ENCODE data around the gene SLCO3A1.

SLCO3A1 gene

GRCh38 chr15:92166029-92166428 is 312.5 kb downstream of the SLCO3A1 start:
- Histone ChIP-seq H3K4me1 (ENCODE audit: control insufficient read depth in 5 of 5, insufficient read depth in 5 of 5, low read length in 5 of 5) (no peaks in the 10 kb centered on the region), H3K4me3 (ENCODE audit: low read depth in 1 of 5, low read length in 5 of 5) (no peak overlapping the region), H3K36me3 (ENCODE audit: control insufficient read depth in 5 of 5, insufficient read depth in 5 of 5, low read length in 5 of 5) (peaks cover 0 to 28% (median 11%) of the 10 kb centered on the region in 5 donors), H3K9me3 (ENCODE audit: control insufficient read depth in 5 of 5, low read length in 5 of 5) (no peaks in the 10 kb centered on the region), H3K27ac (ENCODE audit: low read depth, low read length) (no peak overlapping the region), H3K9ac (ENCODE audit: low read length in 5 of 5) (no peak overlapping the region), H3K27me3 (ENCODE audit: control insufficient read depth in 5 of 5, insufficient read depth in 4 of 5, low read length in 5 of 5) (no peaks in the 10 kb centered on the region)

GRCh38 chr15:92166751-92167405 is 313.4 kb downstream of the SLCO3A1 start:
- Histone ChIP-seq H3K4me1 (ENCODE audit: control insufficient read depth in 5 of 5, insufficient read depth in 5 of 5, low read length in 5 of 5) (no peaks in the 10 kb centered on the region), H3K27ac (ENCODE audit: low read depth, low read length) (no peak overlapping the region)

GRCh38 chr15:92167451-92167850 is 313.9 kb downstream of the SLCO3A1 start:
- peaks cover 0 to 17% (median 10%) of the 10 kb centered on the region in 5 donors for H3K36me3 ChIP-seq (ENCODE audit: control insufficient read depth in 5 of 5, insufficient read depth in 5 of 5, low read length in 5 of 5)
- peaks cover 0 to 10% (median 4%) of the 10 kb centered on the region in 5 donors for H3K9me3 ChIP-seq (ENCODE audit: control insufficient read depth in 5 of 5, low read length in 5 of 5)
- H3K27ac ChIP-seq (ENCODE audit: low read depth, low read length), result no peak overlapping the region
- no peak overlapping the region for H3K9ac ChIP-seq (ENCODE audit: low read length in 5 of 5)
- no peak overlapping the region for H3K4me3 ChIP-seq (ENCODE audit: low read depth in 1 of 5, low read length in 5 of 5)
- no peaks in the 10 kb centered on the region for H3K27me3 ChIP-seq (ENCODE audit: control insufficient read depth in 5 of 5, insufficient read depth in 4 of 5, low read length in 5 of 5)
- no peaks in the 10 kb centered on the region for H3K4me1 ChIP-seq (ENCODE audit: control insufficient read depth in 5 of 5, insufficient read depth in 5 of 5, low read length in 5 of 5)

More at GRCh38 chr15:92166751-92167405, 313.4 kb downstream of the SLCO3A1 start:
- peaks cover 0 to 20% (median 11%) of the 10 kb centered on the region in 5 donors for H3K36me3 ChIP-seq (ENCODE audit: control insufficient read depth in 5 of 5, insufficient read depth in 5 of 5, low read length in 5 of 5)
- H3K9me3 ChIP-seq (ENCODE audit: control insufficient read depth in 5 of 5, low read length in 5 of 5), result peaks cover 0 to 6% (median 3%) of the 10 kb centered on the region in 5 donors
- H3K4me3 ChIP-seq (ENCODE audit: low read depth in 1 of 5, low read length in 5 of 5), result no peak overlapping the region
- H3K9ac ChIP-seq (ENCODE audit: low read length in 5 of 5), result no peak overlapping the region
- H3K27me3 ChIP-seq (ENCODE audit: control insufficient read depth in 5 of 5, insufficient read depth in 4 of 5, low read length in 5 of 5), result no peaks in the 10 kb centered on the region

- no peak overlapping the region for H3K4me3 ChIP-seq (ENCODE audit: low read depth in 1 of 5, low read length in 5 of 5)
- H3K27me3 ChIP-seq (ENCODE audit: control insufficient read depth in 5 of 5, insufficient read depth in 4 of 5, low read length in 5 of 5), result peaks cover 0 to 5% (median 0%) of the 10 kb centered on the region in 5 donors
- H3K9ac ChIP-seq (ENCODE audit: low read length in 5 of 5), result no peak overlapping the region
- H3K4me1 ChIP-seq (ENCODE audit: control insufficient read depth in 5 of 5, insufficient read depth in 5 of 5, low read length in 5 of 5), result no peaks in the 10 kb centered on the region
- peaks cover 0 to 10% (median 3%) of the 10 kb centered on the region in 5 donors for H3K36me3 ChIP-seq (ENCODE audit: control insufficient read depth in 5 of 5, insufficient read depth in 5 of 5, low read length in 5 of 5)
- peaks cover 0 to 10% (median 4%) of the 10 kb centered on the region in 5 donors for H3K9me3 ChIP-seq (ENCODE audit: control insufficient read depth in 5 of 5, low read length in 5 of 5)
- H3K27ac ChIP-seq (ENCODE audit: low read depth, low read length), result no peak overlapping the region
Observed at GRCh38 chr15:92168066-92168683, 314.7 kb downstream of the SLCO3A1 start.

GRCh38 chr15:92170897-92171296 is 317.4 kb downstream of the SLCO3A1 start:
- Histone ChIP-seq H3K4me3 (ENCODE audit: low read depth in 1 of 5, low read length in 5 of 5) (no peak overlapping the region), H3K27ac (ENCODE audit: low read depth, low read length) (no peak overlapping the region)

GRCh38 chr15:92178911-92179310 is 325.4 kb downstream of the SLCO3A1 start:
- Histone ChIP-seq H3K36me3 (ENCODE audit: control insufficient read depth in 5 of 5, insufficient read depth in 5 of 5, low read length in 5 of 5) (no peaks in the 10 kb centered on the region), H3K9me3 (ENCODE audit: control insufficient read depth in 5 of 5, low read length in 5 of 5) (no peaks in the 10 kb centered on the region), H3K4me1 (ENCODE audit: control insufficient read depth in 5 of 5, insufficient read depth in 5 of 5, low read length in 5 of 5) (no peaks in the 10 kb centered on the region), H3K27ac (ENCODE audit: low read depth, low read length) (no peak overlapping the region), H3K9ac (ENCODE audit: low read length in 5 of 5) (no peak overlapping the region), H3K27me3 (ENCODE audit: control insufficient read depth in 5 of 5, insufficient read depth in 4 of 5, low read length in 5 of 5) (peaks cover 0 to 14% (median 5%) of the 10 kb centered on the region in 5 donors), H3K4me3 (ENCODE audit: low read depth in 1 of 5, low read length in 5 of 5) (no peak overlapping the region)

More at GRCh38 chr15:92170897-92171296, 317.4 kb downstream of the SLCO3A1 start:
- Histone ChIP-seq H3K4me1 (ENCODE audit: control insufficient read depth in 5 of 5, insufficient read depth in 5 of 5, low read length in 5 of 5) (no peaks in the 10 kb centered on the region), H3K9me3 (ENCODE audit: control insufficient read depth in 5 of 5, low read length in 5 of 5) (peaks cover 0 to 10% (median 4%) of the 10 kb centered on the region in 5 donors), H3K9ac (ENCODE audit: low read length in 5 of 5) (no peak overlapping the region), H3K27me3 (ENCODE audit: control insufficient read depth in 5 of 5, insufficient read depth in 4 of 5, low read length in 5 of 5) (peaks cover 0 to 5% (median 0%) of the 10 kb centered on the region in 5 donors), H3K36me3 (ENCODE audit: control insufficient read depth in 5 of 5, insufficient read depth in 5 of 5, low read length in 5 of 5) (no peaks in the 10 kb centered on the region)

- no peak overlapping the region for H3K9ac ChIP-seq (ENCODE audit: low read length in 5 of 5)
- peaks cover 0 to 8% (median 0%) of the 10 kb centered on the region in 5 donors for H3K27me3 ChIP-seq (ENCODE audit: control insufficient read depth in 5 of 5, insufficient read depth in 4 of 5, low read length in 5 of 5)
- no peaks in the 10 kb centered on the region for H3K36me3 ChIP-seq (ENCODE audit: control insufficient read depth in 5 of 5, insufficient read depth in 5 of 5, low read length in 5 of 5)
- no peaks in the 10 kb centered on the region for H3K9me3 ChIP-seq (ENCODE audit: control insufficient read depth in 5 of 5, low read length in 5 of 5)
- no peak overlapping the region for H3K27ac ChIP-seq (ENCODE audit: low read depth, low read length)
- no peak overlapping the region for H3K4me3 ChIP-seq (ENCODE audit: low read depth in 1 of 5, low read length in 5 of 5)
- H3K4me1 ChIP-seq (ENCODE audit: control insufficient read depth in 5 of 5, insufficient read depth in 5 of 5, low read length in 5 of 5), result no peaks in the 10 kb centered on the region
Observed at GRCh38 chr15:92184142-92184541, 330.6 kb downstream of the SLCO3A1 start.

- H3K4me1 ChIP-seq (ENCODE audit: control insufficient read depth in 5 of 5, insufficient read depth in 5 of 5, low read length in 5 of 5), result no peaks in the 10 kb centered on the region
- no peak overlapping the region for H3K4me3 ChIP-seq (ENCODE audit: low read depth in 1 of 5, low read length in 5 of 5)
- no peaks in the 10 kb centered on the region for H3K36me3 ChIP-seq (ENCODE audit: control insufficient read depth in 5 of 5, insufficient read depth in 5 of 5, low read length in 5 of 5)
- no peak overlapping the region for H3K27ac ChIP-seq (ENCODE audit: low read depth, low read length)
- H3K9ac ChIP-seq (ENCODE audit: low read length in 5 of 5), result no peak overlapping the region
- no peaks in the 10 kb centered on the region for H3K9me3 ChIP-seq (ENCODE audit: control insufficient read depth in 5 of 5, low read length in 5 of 5)
- peaks cover 0 to 8% (median 0%) of the 10 kb centered on the region in 5 donors for H3K27me3 ChIP-seq (ENCODE audit: control insufficient read depth in 5 of 5, insufficient read depth in 4 of 5, low read length in 5 of 5)
Observed at GRCh38 chr15:92184679-92185230, 331.2 kb downstream of the SLCO3A1 start.

- no peaks in the 10 kb centered on the region for H3K4me1 ChIP-seq (ENCODE audit: control insufficient read depth in 5 of 5, insufficient read depth in 5 of 5, low read length in 5 of 5)
- H3K27ac ChIP-seq (ENCODE audit: low read depth, low read length), result no peak overlapping the region
- no peak overlapping the region for H3K9ac ChIP-seq (ENCODE audit: low read length in 5 of 5)
- no peaks in the 10 kb centered on the region for H3K36me3 ChIP-seq (ENCODE audit: control insufficient read depth in 5 of 5, insufficient read depth in 5 of 5, low read length in 5 of 5)
- no peaks in the 10 kb centered on the region for H3K9me3 ChIP-seq (ENCODE audit: control insufficient read depth in 5 of 5, low read length in 5 of 5)
- H3K27me3 ChIP-seq (ENCODE audit: control insufficient read depth in 5 of 5, insufficient read depth in 4 of 5, low read length in 5 of 5), result peaks cover 0 to 8% (median 0%) of the 10 kb centered on the region in 5 donors
- H3K4me3 ChIP-seq (ENCODE audit: low read depth in 1 of 5, low read length in 5 of 5), result no peak overlapping the region
Observed at GRCh38 chr15:92187975-92188374, 334.5 kb downstream of the SLCO3A1 start.

- Histone ChIP-seq H3K27ac (ENCODE audit: low read depth, low read length) (no peak overlapping the region), H3K9ac (ENCODE audit: low read length in 5 of 5) (no peak overlapping the region), H3K27me3 (ENCODE audit: control insufficient read depth in 5 of 5, insufficient read depth in 4 of 5, low read length in 5 of 5) (peaks cover 0 to 8% (median 0%) of the 10 kb centered on the region in 5 donors)
Observed at GRCh38 chr15:92189166-92189565, 335.7 kb downstream of the SLCO3A1 start.

More at GRCh38 chr15:92189166-92189565, 335.7 kb downstream of the SLCO3A1 start:
- no peaks in the 10 kb centered on the region for H3K9me3 ChIP-seq (ENCODE audit: control insufficient read depth in 5 of 5, low read length in 5 of 5)
- H3K4me1 ChIP-seq (ENCODE audit: control insufficient read depth in 5 of 5, insufficient read depth in 5 of 5, low read length in 5 of 5), result no peaks in the 10 kb centered on the region
- no peak overlapping the region for H3K4me3 ChIP-seq (ENCODE audit: low read depth in 1 of 5, low read length in 5 of 5)
- H3K36me3 ChIP-seq (ENCODE audit: control insufficient read depth in 5 of 5, insufficient read depth in 5 of 5, low read length in 5 of 5), result no peaks in the 10 kb centered on the region
